ENCODE results near the gene MAP7. TPM values are rescaled to one million over a fixed set of nuclear protein-coding genes. Genes with fewer than 3 reads are reported as not detected.

The MAP7 gene
- total and polyA plus RNA-seq, 2 of the 13 experiments (the other 11 are each of a cell fraction or from before 2014, with no cell fraction given), result 0.04 TPM; not detected in 1

DNA sequence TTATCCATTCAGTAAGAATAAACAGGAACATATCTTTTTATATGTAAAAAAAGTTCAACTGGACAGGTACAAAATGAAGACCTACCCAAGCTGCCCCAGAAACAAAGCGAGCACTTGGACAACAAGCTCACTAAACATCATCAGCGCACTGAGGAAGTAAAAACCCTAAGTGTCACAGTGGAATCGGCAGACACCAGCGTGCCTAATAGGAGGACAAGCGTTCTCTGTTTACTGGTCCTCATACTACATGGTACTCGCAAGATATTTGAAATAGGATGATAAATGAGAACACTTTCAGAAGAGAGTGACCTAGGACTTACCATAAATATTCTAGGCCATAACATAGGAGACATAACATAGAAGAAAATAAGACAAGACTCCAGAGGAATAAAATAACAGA is 18.2 kb downstream of the MAP7 start:
- DNase-seq (ENCODE audit: low spot score), result no peak
- no peaks in the 10 kb centered on the region for H3K4me1 ChIP-seq (ENCODE audit: insufficient read depth, low read length)
- ATAC-seq, result no peak
- no TSS peak for BruUV-seq (replicated peaks)
- no peaks in the 10 kb centered on the region for H3K9me3 ChIP-seq (ENCODE audit: low read length)
- no peaks in the 10 kb centered on the region for H3K36me3 ChIP-seq (replicated peaks in 1 of 2; ENCODE audit: control insufficient read depth in 1 of 2, insufficient read depth in 2 of 2, low read length in 2 of 2)
- H3K27me3 ChIP-seq (ENCODE audit: control insufficient read depth in 1 of 2, insufficient read depth in 2 of 2, low read length in 2 of 2), result peaks cover 0 to 15% of the 10 kb centered on the region in 2 experiments; a peak in 3 of 5 replicates
- WGBS (ENCODE audit: low lambda C conversion rate), result 30% methylated on average over 6 of the region's 6 CpGs
- in situ Hi-C loops (cut with HindIII; ENCODE audit: extremely low pct_ligation_motif_present, low pct_unique_long_range_greater_than_20kb), result no loop called here
- FAIRE-seq, result no peak
- no peaks in the 10 kb centered on the region for H3K79me2 ChIP-seq (ENCODE audit: insufficient read depth, low read length)
- H3K9ac ChIP-seq (ENCODE audit: insufficient read depth, low read depth, low read length), result no peak overlapping the region
- ChIA-PET CTCF (ENCODE audit: low intra/inter-chr PET ratio, low total read pairs) (no interaction called here), POLR2A (no interaction called here)
- H2AFZ ChIP-seq (ENCODE audit: low read length), result no peak overlapping the region
- no peaks in the 10 kb centered on the region for H4K20me1 ChIP-seq (ENCODE audit: insufficient read depth, low read length)
- H3K27ac ChIP-seq (ENCODE audit: extremely low read length, insufficient read depth, low read length), result no peak overlapping the region
- no peak overlapping the region for H3K4me3 ChIP-seq (replicated peaks in 1 of 3; ENCODE audit: insufficient read depth in 1 of 3, low read depth in 2 of 3, low read length in 3 of 3)
- no peak overlapping the region for H3K4me2 ChIP-seq (ENCODE audit: low read depth, low read length)
- intact Hi-C loops (cut with micrococcal nuclease; ENCODE audit: unreplicated experiment), result no loop called here
- TF ChIP-seq, protein P1, sequence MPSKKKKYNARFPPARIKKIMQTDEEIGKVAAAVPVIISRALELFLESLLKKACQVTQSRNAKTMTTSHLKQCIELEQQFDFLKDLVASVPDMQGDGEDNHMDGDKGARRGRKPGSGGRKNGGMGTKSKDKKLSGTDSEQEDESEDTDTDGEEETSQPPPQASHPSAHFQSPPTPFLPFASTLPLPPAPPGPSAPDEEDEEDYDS (CRISPR knock-in tag; IDR thresholded peaks at IDR 0.05), result no peak
- TF ChIP-seq KAT7 (CRISPR knock-in tag; IDR thresholded peaks at IDR 0.05; ENCODE audit: borderline replicate concordance) (no peak), HNRNPL (IDR thresholded peaks at IDR 0.05; ENCODE audit: low read depth, low read length) (no peak), STAG1 (CRISPR knock-in tag; IDR thresholded peaks at IDR 0.05) (no peak), ZNF883 (CRISPR knock-in tag; IDR thresholded peaks at IDR 0.05; ENCODE audit: not compliant biosample characterization) (no peak), ZNF251 (CRISPR knock-in tag; IDR thresholded peaks at IDR 0.05) (no peak), SOX13 (IDR thresholded peaks at IDR 0.05) (no peak), SOX13 (CRISPR knock-in tag; conservative IDR thresholded peaks at IDR 0.05 in 1 of 2, IDR thresholded peaks at IDR 0.05 in 1 of 2) (no peak), KAT2B (IDR thresholded peaks at IDR 0.05; ENCODE audit: borderline replicate concordance, low read depth, low read length) (no peak)
- TF ChIP-seq, protein P2, sequence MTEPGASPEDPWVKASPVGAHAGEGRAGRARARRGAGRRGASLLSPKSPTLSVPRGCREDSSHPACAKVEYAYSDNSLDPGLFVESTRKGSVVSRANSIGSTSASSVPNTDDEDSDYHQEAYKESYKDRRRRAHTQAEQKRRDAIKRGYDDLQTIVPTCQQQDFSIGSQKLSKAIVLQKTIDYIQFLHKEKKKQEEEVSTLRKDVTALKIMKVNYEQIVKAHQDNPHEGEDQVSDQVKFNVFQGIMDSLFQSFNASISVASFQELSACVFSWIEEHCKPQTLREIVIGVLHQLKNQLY (CRISPR knock-in tag; IDR thresholded peaks at IDR 0.05), result no peak
- TF ChIP-seq, protein P3, sequence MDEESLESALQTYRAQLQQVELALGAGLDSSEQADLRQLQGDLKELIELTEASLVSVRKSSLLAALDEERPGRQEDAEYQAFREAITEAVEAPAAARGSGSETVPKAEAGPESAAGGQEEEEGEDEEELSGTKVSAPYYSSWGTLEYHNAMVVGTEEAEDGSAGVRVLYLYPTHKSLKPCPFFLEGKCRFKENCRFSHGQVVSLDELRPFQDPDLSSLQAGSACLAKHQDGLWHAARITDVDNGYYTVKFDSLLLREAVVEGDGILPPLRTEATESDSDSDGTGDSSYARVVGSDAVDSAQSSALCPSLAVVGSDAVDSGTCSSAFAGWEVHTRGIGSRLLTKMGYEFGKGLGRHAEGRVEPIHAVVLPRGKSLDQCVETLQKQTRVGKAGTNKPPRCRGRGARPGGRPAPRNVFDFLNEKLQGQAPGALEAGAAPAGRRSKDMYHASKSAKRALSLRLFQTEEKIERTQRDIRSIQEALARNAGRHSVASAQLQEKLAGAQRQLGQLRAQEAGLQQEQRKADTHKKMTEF (CRISPR knock-in tag; IDR thresholded peaks at IDR 0.05), result no peak
- TF ChIP-seq, protein P4, sequence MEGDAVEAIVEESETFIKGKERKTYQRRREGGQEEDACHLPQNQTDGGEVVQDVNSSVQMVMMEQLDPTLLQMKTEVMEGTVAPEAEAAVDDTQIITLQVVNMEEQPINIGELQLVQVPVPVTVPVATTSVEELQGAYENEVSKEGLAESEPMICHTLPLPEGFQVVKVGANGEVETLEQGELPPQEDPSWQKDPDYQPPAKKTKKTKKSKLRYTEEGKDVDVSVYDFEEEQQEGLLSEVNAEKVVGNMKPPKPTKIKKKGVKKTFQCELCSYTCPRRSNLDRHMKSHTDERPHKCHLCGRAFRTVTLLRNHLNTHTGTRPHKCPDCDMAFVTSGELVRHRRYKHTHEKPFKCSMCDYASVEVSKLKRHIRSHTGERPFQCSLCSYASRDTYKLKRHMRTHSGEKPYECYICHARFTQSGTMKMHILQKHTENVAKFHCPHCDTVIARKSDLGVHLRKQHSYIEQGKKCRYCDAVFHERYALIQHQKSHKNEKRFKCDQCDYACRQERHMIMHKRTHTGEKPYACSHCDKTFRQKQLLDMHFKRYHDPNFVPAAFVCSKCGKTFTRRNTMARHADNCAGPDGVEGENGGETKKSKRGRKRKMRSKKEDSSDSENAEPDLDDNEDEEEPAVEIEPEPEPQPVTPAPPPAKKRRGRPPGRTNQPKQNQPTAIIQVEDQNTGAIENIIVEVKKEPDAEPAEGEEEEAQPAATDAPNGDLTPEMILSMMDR (CRISPR knock-in tag; IDR thresholded peaks at IDR 0.05), result no peak
- TF ChIP-seq, protein P5, sequence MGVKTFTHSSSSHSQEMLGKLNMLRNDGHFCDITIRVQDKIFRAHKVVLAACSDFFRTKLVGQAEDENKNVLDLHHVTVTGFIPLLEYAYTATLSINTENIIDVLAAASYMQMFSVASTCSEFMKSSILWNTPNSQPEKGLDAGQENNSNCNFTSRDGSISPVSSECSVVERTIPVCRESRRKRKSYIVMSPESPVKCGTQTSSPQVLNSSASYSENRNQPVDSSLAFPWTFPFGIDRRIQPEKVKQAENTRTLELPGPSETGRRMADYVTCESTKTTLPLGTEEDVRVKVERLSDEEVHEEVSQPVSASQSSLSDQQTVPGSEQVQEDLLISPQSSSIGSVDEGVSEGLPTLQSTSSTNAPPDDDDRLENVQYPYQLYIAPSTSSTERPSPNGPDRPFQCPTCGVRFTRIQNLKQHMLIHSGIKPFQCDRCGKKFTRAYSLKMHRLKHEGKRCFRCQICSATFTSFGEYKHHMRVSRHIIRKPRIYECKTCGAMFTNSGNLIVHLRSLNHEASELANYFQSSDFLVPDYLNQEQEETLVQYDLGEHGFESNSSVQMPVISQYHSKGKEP (CRISPR knock-in tag; IDR thresholded peaks at IDR 0.05), result no peak
- TF ChIP-seq, protein P6, sequence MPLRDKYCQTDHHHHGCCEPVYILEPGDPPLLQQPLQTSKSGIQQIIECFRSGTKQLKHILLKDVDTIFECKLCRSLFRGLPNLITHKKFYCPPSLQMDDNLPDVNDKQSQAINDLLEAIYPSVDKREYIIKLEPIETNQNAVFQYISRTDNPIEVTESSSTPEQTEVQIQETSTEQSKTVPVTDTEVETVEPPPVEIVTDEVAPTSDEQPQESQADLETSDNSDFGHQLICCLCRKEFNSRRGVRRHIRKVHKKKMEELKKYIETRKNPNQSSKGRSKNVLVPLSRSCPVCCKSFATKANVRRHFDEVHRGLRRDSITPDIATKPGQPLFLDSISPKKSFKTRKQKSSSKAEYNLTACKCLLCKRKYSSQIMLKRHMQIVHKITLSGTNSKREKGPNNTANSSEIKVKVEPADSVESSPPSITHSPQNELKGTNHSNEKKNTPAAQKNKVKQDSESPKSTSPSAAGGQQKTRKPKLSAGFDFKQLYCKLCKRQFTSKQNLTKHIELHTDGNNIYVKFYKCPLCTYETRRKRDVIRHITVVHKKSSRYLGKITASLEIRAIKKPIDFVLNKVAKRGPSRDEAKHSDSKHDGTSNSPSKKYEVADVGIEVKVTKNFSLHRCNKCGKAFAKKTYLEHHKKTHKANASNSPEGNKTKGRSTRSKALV (CRISPR knock-in tag; IDR thresholded peaks at IDR 0.05), result no peak
- TF ChIP-seq, protein P7, sequence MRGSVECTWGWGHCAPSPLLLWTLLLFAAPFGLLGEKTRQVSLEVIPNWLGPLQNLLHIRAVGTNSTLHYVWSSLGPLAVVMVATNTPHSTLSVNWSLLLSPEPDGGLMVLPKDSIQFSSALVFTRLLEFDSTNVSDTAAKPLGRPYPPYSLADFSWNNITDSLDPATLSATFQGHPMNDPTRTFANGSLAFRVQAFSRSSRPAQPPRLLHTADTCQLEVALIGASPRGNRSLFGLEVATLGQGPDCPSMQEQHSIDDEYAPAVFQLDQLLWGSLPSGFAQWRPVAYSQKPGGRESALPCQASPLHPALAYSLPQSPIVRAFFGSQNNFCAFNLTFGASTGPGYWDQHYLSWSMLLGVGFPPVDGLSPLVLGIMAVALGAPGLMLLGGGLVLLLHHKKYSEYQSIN (CRISPR knock-in tag; IDR thresholded peaks at IDR 0.05; ENCODE audit: borderline replicate concordance), result no peak

All from HepG2 (cell line).